GM23338 (cell line): ENCODE data around the gene FURIN. TPM values are rescaled to one million over a fixed set of nuclear protein-coding genes. Genes with fewer than 3 reads are reported as not detected.
A peak's percentile ranks its signal among the peaks of the same experiment; 100 is the strongest.

Experiments used
- ATAC-seq: fragments of 200-7000 bp; cut with Tn5 transposase; 3 replicates; pipeline ENCODE4 v1.9.1; 2020
- DNase-seq: peaks from one replicate; pipeline ENCODE4 v3.0.0-alpha.2; 2015; ENCODE audit warnings: low spot score
- H2AFZ ChIP-seq: fragments of 200-600 bp; sonication (generic); 2 replicates; pipeline ENCODE4 v1.8.0; 2016; ENCODE audit warnings: antibody characterized with exemption, mild to moderate bottlenecking, moderate library complexity
- H3F3A ChIP-seq: fragments of 200-600 bp; sonication (generic); replicated peaks from 2 replicates; pipeline ENCODE4 v1.8.0; 2017; ENCODE audit warnings: antibody characterized with exemption, mixed run types, low read depth
- H3K27ac ChIP-seq: fragments of 200-600 bp; sonication (generic); 2 replicates; pipeline ENCODE4 v1.6.1; 2016; ENCODE audit warnings: low read depth
- H3K27me3 ChIP-seq: fragments of 200-600 bp; sonication (generic); 2 replicates; pipeline ENCODE4 v1.8.0; 2016; ENCODE audit warnings: mild to moderate bottlenecking, mixed run types, moderate library complexity; ENCODE audit not compliant: insufficient read depth
- H3K36me3 ChIP-seq: fragments of 200-600 bp; sonication (generic); 2 replicates; pipeline ENCODE4 v1.8.0; 2016; ENCODE audit warnings: mild to moderate bottlenecking; ENCODE audit not compliant: insufficient read depth
- H3K4me1 ChIP-seq: fragments of 200-600 bp; sonication (generic); 2 replicates; pipeline ENCODE4 v1.8.0; 2016; ENCODE audit warnings: mild to moderate bottlenecking, moderate library complexity; ENCODE audit not compliant: insufficient read depth
- H3K4me2 ChIP-seq: fragments of 200-600 bp; sonication (generic); 2 replicates; pipeline ENCODE4 v1.7.1; 2017; ENCODE audit warnings: mixed run types
- H3K4me3 ChIP-seq: fragments of 200-600 bp; sonication (generic); 2 replicates; pipeline ENCODE4 v1.6.1; 2016; ENCODE audit warnings: mixed run types
- H3K79me2 ChIP-seq: fragments of 200-600 bp; sonication (generic); replicated peaks from 2 replicates; pipeline ENCODE4 v1.8.0; 2017; ENCODE audit warnings: mild to moderate bottlenecking; ENCODE audit not compliant: insufficient read depth
- H3K9me2 ChIP-seq: fragments of 200-600 bp; sonication (generic); 2 replicates; pipeline ENCODE4 v1.8.0; 2017; ENCODE audit not compliant: insufficient read depth
- H4K20me1 ChIP-seq: fragments of 200-600 bp; sonication (generic); replicated peaks from 2 replicates; pipeline ENCODE4 v1.8.0; 2017; ENCODE audit warnings: mild to moderate bottlenecking; ENCODE audit not compliant: insufficient read depth
- H3K27ac Mint-ChIP-seq: 2 replicates; pipeline ENCODE4 v1.8.0; 2020; ENCODE audit warnings: inconsistent platforms, mild to moderate bottlenecking, moderate library complexity, mixed read lengths
- H3K27me3 Mint-ChIP-seq: 3 replicates; pipeline ENCODE4 v1.8.0; 2022; ENCODE audit warnings: low read depth, mild to moderate bottlenecking, moderate library complexity, mixed read lengths, inconsistent platforms; ENCODE audit not compliant: insufficient read depth, poor library complexity
- H3K36me3 Mint-ChIP-seq: 3 replicates; pipeline ENCODE4 v1.8.0; 2021; ENCODE audit warnings: low read depth, mild to moderate bottlenecking, inconsistent platforms, moderate library complexity, mixed read lengths
- H3K4me1 Mint-ChIP-seq: 3 replicates; pipeline ENCODE4 v1.8.0; 2020; ENCODE audit warnings: mild to moderate bottlenecking, inconsistent platforms, mixed read lengths
- H3K4me3 Mint-ChIP-seq: 3 replicates; pipeline ENCODE4 v1.8.0; 2021; ENCODE audit warnings: moderate library complexity, mild to moderate bottlenecking, inconsistent platforms, mixed read lengths
- H3K9me3 Mint-ChIP-seq: 3 replicates; pipeline ENCODE4 v1.8.0; 2020; ENCODE audit warnings: moderate library complexity, mild to moderate bottlenecking, inconsistent platforms, mixed read lengths
- CREB1 ChIP-seq: fragments of 250-450 bp; sonication (Bioruptor Pico); IDR thresholded peaks from 2 replicates; pipeline ENCODE4 v1.5.0; 2020; ENCODE audit warnings: low read depth, mild to moderate bottlenecking, moderate library complexity
- ETS1 ChIP-seq: IDR thresholded peaks from 2 replicates; pipeline ENCODE4 v1.6.1; 2016; ENCODE audit warnings: antibody characterized with exemption
- EZH2 ChIP-seq: fragments of 200-600 bp; sonication (generic); IDR thresholded peaks from one replicate; pipeline ENCODE4 v1.8.0; 2017; ENCODE audit warnings: antibody characterized with exemption, mild to moderate bottlenecking, low read depth; ENCODE audit not compliant: unreplicated experiment
- EZH2phosphoT487 ChIP-seq: fragments of 200-600 bp; sonication (generic); IDR thresholded peaks from one replicate; pipeline ENCODE4 v1.8.1; 2018; ENCODE audit warnings: antibody characterized with exemption; ENCODE audit not compliant: unreplicated experiment
- JUNB ChIP-seq: IDR thresholded peaks from one replicate; pipeline ENCODE4 v1.6.1; 2016; ENCODE audit warnings: antibody characterized with exemption; ENCODE audit not compliant: unreplicated experiment
- NANOG ChIP-seq: IDR thresholded peaks from 2 replicates; pipeline ENCODE4 v1.6.1; 2016; ENCODE audit warnings: antibody characterized with exemption, borderline replicate concordance
- POLR2AphosphoS5 ChIP-seq: IDR thresholded peaks from 2 replicates; pipeline ENCODE4 v1.6.1; 2016; ENCODE audit warnings: antibody characterized with exemption, low read depth
- STAT1 ChIP-seq: IDR thresholded peaks from one replicate; pipeline ENCODE4 v1.6.1; 2016; ENCODE audit warnings: antibody characterized with exemption; ENCODE audit not compliant: unreplicated experiment
- ZNF114 ChIP-seq: fragments of 250-450 bp; sonication (Bioruptor Pico); IDR thresholded peaks from 2 replicates; pipeline ENCODE4 v1.5.0; 2020; ENCODE audit warnings: mild to moderate bottlenecking, moderate library complexity
- ZNF331 ChIP-seq: fragments of 250-450 bp; sonication (Bioruptor Pico); IDR thresholded peaks from 2 replicates; pipeline ENCODE4 v1.5.0; 2020; ENCODE audit warnings: low read depth, mild to moderate bottlenecking, moderate library complexity
- polyA plus RNA-seq: library from polyadenylated mRNA; unstranded; fragments of >200 nt; fragmentation: Nextera tagmentation; extraction: Ambion mirVana; gene quantifications from 2 replicates; pipeline ENCODE4 v1.2.1, GENCODE V29; 2016
- total RNA-seq: library from RNA; depleted of rRNA; stranded (reverse); fragments of >200 nt; shearing (Covaris generic); gene quantifications from 2 replicates; pipeline ENCODE4 v1.2.3, GENCODE V29; 2014
- TF ChIP-seq, protein P1 (sequence below), 2 experiments: fragments of 200-600 bp in 1 of 2; sonication (generic) in 1 of 2; conservative IDR thresholded peaks; 2 replicates each; pipeline versions ENCODE4 v1.5.1 to v1.6.1; 2016 to 2017; ENCODE audit warnings: antibody characterized with exemption in 2 of 2, low read depth in 2 of 2, mild to moderate bottlenecking in 2 of 2, moderate library complexity in 1 of 2

The FURIN gene
- total and polyA plus RNA-seq, 2 experiments from 2014 or later, result 6.3 to 20.9 TPM

DNA sequence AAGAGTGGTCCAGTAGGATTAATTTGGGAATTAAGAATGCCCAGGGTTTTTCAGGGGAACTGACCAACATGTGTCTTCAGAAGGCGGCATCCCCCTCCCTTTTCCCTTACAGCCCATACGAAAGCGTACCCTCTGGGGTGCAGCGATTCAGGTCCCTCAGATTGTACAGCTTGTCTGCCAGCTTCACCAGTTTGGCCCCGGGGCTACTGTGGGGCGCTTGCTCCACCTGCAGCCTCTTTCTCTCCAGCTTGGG is 63.1 kb downstream of the FURIN start:
- H3K9me2 ChIP-seq, result no peaks in the 10 kb centered on the region
- H3K4me3 ChIP-seq, result peak overlapping the region; percentile 94
- H3K27me3 ChIP-seq, result peaks cover 10% of the 10 kb centered on the region; the same call in 1 of the 2 replicates
- H4K20me1 ChIP-seq, result no peaks in the 10 kb centered on the region; the same call in 1 of the 2 replicates
- TF ChIP-seq ETS1, result no peak
- TF ChIP-seq EZH2phosphoT487, result no peak
- TF ChIP-seq, protein P1, sequence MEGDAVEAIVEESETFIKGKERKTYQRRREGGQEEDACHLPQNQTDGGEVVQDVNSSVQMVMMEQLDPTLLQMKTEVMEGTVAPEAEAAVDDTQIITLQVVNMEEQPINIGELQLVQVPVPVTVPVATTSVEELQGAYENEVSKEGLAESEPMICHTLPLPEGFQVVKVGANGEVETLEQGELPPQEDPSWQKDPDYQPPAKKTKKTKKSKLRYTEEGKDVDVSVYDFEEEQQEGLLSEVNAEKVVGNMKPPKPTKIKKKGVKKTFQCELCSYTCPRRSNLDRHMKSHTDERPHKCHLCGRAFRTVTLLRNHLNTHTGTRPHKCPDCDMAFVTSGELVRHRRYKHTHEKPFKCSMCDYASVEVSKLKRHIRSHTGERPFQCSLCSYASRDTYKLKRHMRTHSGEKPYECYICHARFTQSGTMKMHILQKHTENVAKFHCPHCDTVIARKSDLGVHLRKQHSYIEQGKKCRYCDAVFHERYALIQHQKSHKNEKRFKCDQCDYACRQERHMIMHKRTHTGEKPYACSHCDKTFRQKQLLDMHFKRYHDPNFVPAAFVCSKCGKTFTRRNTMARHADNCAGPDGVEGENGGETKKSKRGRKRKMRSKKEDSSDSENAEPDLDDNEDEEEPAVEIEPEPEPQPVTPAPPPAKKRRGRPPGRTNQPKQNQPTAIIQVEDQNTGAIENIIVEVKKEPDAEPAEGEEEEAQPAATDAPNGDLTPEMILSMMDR (conservative IDR thresholded peaks at IDR 0.05; ENCODE audit: low read depth in 2 of 2), result no peak
- ATAC-seq (no peak), DNase-seq (no peak)
- Mint-ChIP-seq H3K36me3 (peaks cover 4% of the 10 kb centered on the region; the same call in 2 of the 3 replicates), H3K9me3 (no peaks in the 10 kb centered on the region), H3K4me1 (peaks cover 26% of the 10 kb centered on the region), H3K27me3 (peaks cover 15% of the 10 kb centered on the region), H3K27ac (no peak overlapping the region), H3K4me3 (peak overlapping the region; percentile 97)
- peaks cover 23% of the 10 kb centered on the region for H3K4me1 ChIP-seq
- H3K36me3 ChIP-seq, result no peaks in the 10 kb centered on the region
- H3K27ac ChIP-seq, result no peak overlapping the region
- H3F3A ChIP-seq, result peaks cover 6% of the 10 kb centered on the region; the same call in 1 of the 2 replicates
- H3K4me2 ChIP-seq, result peak overlapping the region; percentile 97
- no peaks in the 10 kb centered on the region; the same call in 1 of the 2 replicates for H3K79me2 ChIP-seq
- H2AFZ ChIP-seq, result peak overlapping the region; percentile 100; the same call in 1 of the 2 replicates

GRCh38 chr15:90931828-90932659 is 63.7 kb downstream of the FURIN start, which contains the start of gene HDDC3:
HDDC3 (minus strand) TSS chr15:90932549; CDS start chr15:90932540, 9 bp downstream.
- Mint-ChIP-seq H3K27me3 (peaks cover 16% of the 10 kb centered on the region), H3K4me3 (peak within 1 kb of the TSS; percentile 97), H3K36me3 (peaks cover 7% of the 10 kb centered on the region; the same call in 2 of the 3 replicates), H3K27ac (peak within 1 kb of the TSS; percentile 91; the same call in 1 of the 2 replicates), H3K9me3 (no peaks in the 10 kb centered on the region), H3K4me1 (peaks cover 29% of the 10 kb centered on the region)
- Histone ChIP-seq H3K4me1 (peaks cover 23% of the 10 kb centered on the region), H3K27ac (peak within 1 kb of the TSS; percentile 74; the same call in 1 of the 2 replicates), H3K27me3 (peaks cover 10% of the 10 kb centered on the region; the same call in 1 of the 2 replicates), H3K4me3 (peak within 1 kb of the TSS; percentile 94), H3K4me2 (peak within 1 kb of the TSS; percentile 97), H3F3A (peaks cover 6% of the 10 kb centered on the region; the same call in 1 of the 2 replicates), H2AFZ (peak within 1 kb of the TSS; percentile 100), H3K9me2 (no peaks in the 10 kb centered on the region), H3K79me2 (no peaks in the 10 kb centered on the region; the same call in 1 of the 2 replicates), H3K36me3 (peaks cover 5% of the 10 kb centered on the region; the same call in 1 of the 2 replicates), H4K20me1 (no peaks in the 10 kb centered on the region; the same call in 1 of the 2 replicates)
- ATAC-seq (peak; percentile 61), DNase-seq (peak; percentile 95)
- TF ChIP-seq STAT1 (no peak), ZNF331 (CRISPR knock-in tag) (no peak), JUNB (no peak), ETS1 (peak; percentile 41; the same call in 1 of the 2 replicates), EZH2 (no peak), EZH2phosphoT487 (no peak), ZNF114 (CRISPR knock-in tag) (no peak), NANOG (no peak), CREB1 (peak; percentile 57), POLR2AphosphoS5 (peak; percentile 83)
- TF ChIP-seq, protein P1 (conservative IDR thresholded peaks at IDR 0.05; ENCODE audit: low read depth in 2 of 2), result peak; percentile 82 to 89
